Measurements from ENCODE around the gene MMS19. TPM values are rescaled to one million over a fixed set of nuclear protein-coding genes. Genes with fewer than 3 reads are reported as not detected.

Gene MMS19
- total and polyA plus RNA-seq, 10 of the 15 experiments (the other 5 are each of a cell fraction or from before 2014, with no cell fraction given): 40.2 to 112 (median 69.0) TPM

DNA sequence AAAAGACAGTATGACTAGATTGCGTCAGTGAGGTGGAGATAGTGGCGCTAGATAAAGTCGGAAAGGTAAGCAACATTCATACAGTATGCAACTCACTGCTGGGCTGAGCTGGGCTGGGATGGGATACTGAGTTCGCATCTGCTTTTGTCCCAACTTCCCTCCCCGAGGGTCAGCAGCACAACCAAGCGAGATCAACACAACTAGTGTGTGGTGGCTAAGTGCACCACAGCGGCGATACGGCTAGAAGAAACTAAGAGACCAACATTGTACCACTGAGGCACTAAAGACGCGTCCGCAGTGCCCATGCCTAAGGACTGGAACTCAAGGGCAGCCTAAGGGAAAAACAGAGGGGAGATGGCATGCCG lies 52.9 kb downstream of the MMS19 start:
- Histone ChIP-seq H3K36me3 (ENCODE audit: control insufficient read depth in 2 of 2, insufficient read depth in 2 of 2, low read length in 1 of 2) (peaks cover 0 to 12% of the 10 kb centered on the region in 2 experiments; a peak in 2 of 4 replicates), H3K27me3 (replicated peaks in 1 of 2; ENCODE audit: control insufficient read depth in 2 of 2, insufficient read depth in 2 of 2, low read length in 1 of 2) (no peaks in the 10 kb centered on the region), H3K9me3 (replicated peaks; ENCODE audit: control insufficient read depth, insufficient read depth, low read length) (no peaks in the 10 kb centered on the region; the same call in 2 of the 3 replicates), H3K4me2 (ENCODE audit: control insufficient read depth, insufficient read depth) (peak overlapping the region; percentile 91), H3K4me1 (ENCODE audit: control insufficient read depth, insufficient read depth, low read length) (peaks cover 8% of the 10 kb centered on the region), H4K20me1 (ENCODE audit: control insufficient read depth, insufficient read depth) (no peaks in the 10 kb centered on the region), H3K79me2 (ENCODE audit: control insufficient read depth, insufficient read depth, low read length) (peaks cover 36% of the 10 kb centered on the region), H2AFZ (ENCODE audit: control insufficient read depth, low read depth, low read length) (peak overlapping the region; percentile 96), H3K4me3 (peak overlapping the region; percentile 89), H3K9ac (ENCODE audit: control insufficient read depth, insufficient read depth, low read length) (peak overlapping the region; percentile 81), H3K27ac (ENCODE audit: control insufficient read depth, insufficient read depth) (peak overlapping the region; percentile 38)
- TSS peak; percentile 75 for BruUV-seq (replicated peaks)
- WGBS (ENCODE audit: insufficient coverage, insufficient replicate concordance, low lambda C conversion rate, missing lambda C conversion rate): 1% methylated on average over 13 of the region's 13 CpGs
- CTCF ChIA-PET: interaction anchor here (0.6 to 3.6 kb wide), 7 partner anchors 12 to 127 kb away, joined by 3 to 18 read pairs (median 3); partner anchors contain the start of gene ANKRD2
- SMC1A ChIA-PET (ENCODE audit: uncharacterized antibody, unreplicated experiment): interaction anchor here (1.0 to 3.0 kb wide), 4 partner anchors 14 to 31 kb away, joined by 3 to 12 read pairs (median 6); no protein-coding TSS in a partner anchor
- POLR2A ChIA-PET: interaction anchor here (0.5 to 1.3 kb wide), 4 partner anchors 14 to 71 kb away, joined by 3 to 6 read pairs (median 3); no protein-coding TSS in a partner anchor
- ATAC-seq (peak; percentile 9), FAIRE-seq (no peak), DNase-seq (ENCODE audit: low read depth, low spot score) (no peak)
- intact Hi-C loops (cut with micrococcal nuclease; ENCODE audit: unreplicated experiment) (loop anchor here (5.0 kb wide), 1 partner anchor 52 kb away; the partner anchor contains the start of genes MMS19 and UBTD1), in situ Hi-C loops (cut with MboI) (no loop called here)
- RAD21 ChIA-PET (ENCODE audit: unreplicated experiment): interaction anchor here (0.7 kb wide), 1 partner anchor 44 kb away, joined by 3 read pairs; the partner anchor contains the start of gene RRP12
- TF ChIP-seq CBX3 (IDR thresholded peaks at IDR 0.05; ENCODE audit: borderline replicate concordance, low read depth): no peak
- no peak for TF ChIP-seq NFYB (IDR thresholded peaks at IDR 0.05; ENCODE audit: insufficient read depth, low read depth, low read length)
- TF ChIP-seq, protein P1, sequence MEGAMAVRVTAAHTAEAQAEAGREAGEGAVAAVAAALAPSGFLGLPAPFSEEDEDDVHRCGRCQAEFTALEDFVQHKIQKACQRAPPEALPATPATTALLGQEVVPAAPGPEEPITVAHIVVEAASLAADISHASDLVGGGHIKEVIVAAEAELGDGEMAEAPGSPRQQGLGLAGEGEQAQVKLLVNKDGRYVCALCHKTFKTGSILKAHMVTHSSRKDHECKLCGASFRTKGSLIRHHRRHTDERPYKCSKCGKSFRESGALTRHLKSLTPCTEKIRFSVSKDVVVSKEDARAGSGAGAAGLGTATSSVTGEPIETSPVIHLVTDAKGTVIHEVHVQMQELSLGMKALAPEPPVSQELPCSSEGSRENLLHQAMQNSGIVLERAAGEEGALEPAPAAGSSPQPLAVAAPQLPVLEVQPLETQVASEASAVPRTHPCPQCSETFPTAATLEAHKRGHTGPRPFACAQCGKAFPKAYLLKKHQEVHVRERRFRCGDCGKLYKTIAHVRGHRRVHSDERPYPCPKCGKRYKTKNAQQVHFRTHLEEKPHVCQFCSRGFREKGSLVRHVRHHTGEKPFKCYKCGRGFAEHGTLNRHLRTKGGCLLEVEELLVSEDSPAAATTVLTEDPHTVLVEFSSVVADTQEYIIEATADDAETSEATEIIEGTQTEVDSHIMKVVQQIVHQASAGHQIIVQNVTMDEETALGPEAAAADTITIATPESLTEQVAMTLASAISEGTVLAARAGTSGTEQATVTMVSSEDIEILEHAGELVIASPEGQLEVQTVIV (IDR thresholded peaks at IDR 0.05; ENCODE audit: borderline replicate concordance, partially characterized antibody): no peak
- TF ChIP-seq RAD51 (IDR thresholded peaks at IDR 0.05): no peak
- TF ChIP-seq, protein P2, sequence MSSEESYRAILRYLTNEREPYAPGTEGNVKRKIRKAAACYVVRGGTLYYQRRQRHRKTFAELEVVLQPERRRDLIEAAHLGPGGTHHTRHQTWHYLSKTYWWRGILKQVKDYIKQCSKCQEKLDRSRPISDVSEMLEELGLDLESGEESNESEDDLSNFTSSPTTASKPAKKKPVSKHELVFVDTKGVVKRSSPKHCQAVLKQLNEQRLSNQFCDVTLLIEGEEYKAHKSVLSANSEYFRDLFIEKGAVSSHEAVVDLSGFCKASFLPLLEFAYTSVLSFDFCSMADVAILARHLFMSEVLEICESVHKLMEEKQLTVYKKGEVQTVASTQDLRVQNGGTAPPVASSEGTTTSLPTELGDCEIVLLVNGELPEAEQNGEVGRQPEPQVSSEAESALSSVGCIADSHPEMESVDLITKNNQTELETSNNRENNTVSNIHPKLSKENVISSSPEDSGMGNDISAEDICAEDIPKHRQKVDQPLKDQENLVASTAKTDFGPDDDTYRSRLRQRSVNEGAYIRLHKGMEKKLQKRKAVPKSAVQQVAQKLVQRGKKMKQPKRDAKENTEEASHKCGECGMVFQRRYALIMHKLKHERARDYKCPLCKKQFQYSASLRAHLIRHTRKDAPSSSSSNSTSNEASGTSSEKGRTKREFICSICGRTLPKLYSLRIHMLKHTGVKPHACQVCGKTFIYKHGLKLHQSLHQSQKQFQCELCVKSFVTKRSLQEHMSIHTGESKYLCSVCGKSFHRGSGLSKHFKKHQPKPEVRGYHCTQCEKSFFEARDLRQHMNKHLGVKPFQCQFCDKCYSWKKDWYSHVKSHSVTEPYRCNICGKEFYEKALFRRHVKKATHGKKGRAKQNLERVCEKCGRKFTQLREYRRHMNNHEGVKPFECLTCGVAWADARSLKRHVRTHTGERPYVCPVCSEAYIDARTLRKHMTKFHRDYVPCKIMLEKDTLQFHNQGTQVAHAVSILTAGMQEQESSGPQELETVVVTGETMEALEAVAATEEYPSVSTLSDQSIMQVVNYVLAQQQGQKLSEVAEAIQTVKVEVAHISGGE (CRISPR knock-in tag; IDR thresholded peaks at IDR 0.05): no peak
- TF ChIP-seq IRF4 (IDR thresholded peaks at IDR 0.05; ENCODE audit: low read depth, low read length): no peak
- TF ChIP-seq, protein P3, sequence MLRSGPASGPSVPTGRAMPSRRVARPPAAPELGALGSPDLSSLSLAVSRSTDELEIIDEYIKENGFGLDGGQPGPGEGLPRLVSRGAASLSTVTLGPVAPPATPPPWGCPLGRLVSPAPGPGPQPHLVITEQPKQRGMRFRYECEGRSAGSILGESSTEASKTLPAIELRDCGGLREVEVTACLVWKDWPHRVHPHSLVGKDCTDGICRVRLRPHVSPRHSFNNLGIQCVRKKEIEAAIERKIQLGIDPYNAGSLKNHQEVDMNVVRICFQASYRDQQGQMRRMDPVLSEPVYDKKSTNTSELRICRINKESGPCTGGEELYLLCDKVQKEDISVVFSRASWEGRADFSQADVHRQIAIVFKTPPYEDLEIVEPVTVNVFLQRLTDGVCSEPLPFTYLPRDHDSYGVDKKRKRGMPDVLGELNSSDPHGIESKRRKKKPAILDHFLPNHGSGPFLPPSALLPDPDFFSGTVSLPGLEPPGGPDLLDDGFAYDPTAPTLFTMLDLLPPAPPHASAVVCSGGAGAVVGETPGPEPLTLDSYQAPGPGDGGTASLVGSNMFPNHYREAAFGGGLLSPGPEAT (IDR thresholded peaks at IDR 0.05; ENCODE audit: low read depth): no peak
- TF ChIP-seq RELA (IDR thresholded peaks at IDR 0.05; ENCODE audit: borderline replicate concordance, partially characterized antibody): no peak
- no peak for TF ChIP-seq BCL11A (IDR thresholded peaks at IDR 0.05; ENCODE audit: low read depth, low read length)
- no peak for TF ChIP-seq BRCA1 (IDR thresholded peaks at IDR 0.05; ENCODE audit: low read depth, low read length)
- TF ChIP-seq, protein P4, sequence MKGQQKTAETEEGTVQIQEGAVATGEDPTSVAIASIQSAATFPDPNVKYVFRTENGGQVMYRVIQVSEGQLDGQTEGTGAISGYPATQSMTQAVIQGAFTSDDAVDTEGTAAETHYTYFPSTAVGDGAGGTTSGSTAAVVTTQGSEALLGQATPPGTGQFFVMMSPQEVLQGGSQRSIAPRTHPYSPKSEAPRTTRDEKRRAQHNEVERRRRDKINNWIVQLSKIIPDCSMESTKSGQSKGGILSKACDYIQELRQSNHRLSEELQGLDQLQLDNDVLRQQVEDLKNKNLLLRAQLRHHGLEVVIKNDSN (IDR thresholded peaks at IDR 0.05; ENCODE audit: borderline replicate concordance, extremely low read length, insufficient read depth, low read depth, low read length): no peak
- no peak for TF ChIP-seq TAF1 (IDR thresholded peaks at IDR 0.05; ENCODE audit: borderline replicate concordance, low read depth, low read length)
